SK-N-DZ (cell line): ENCODE measurements around the gene PITRM1.
"Not testable (repeated sequence)": the region's sequence is repeated elsewhere in the genome, so short reads cannot be mapped to it uniquely, and the experiment has no call there.

Source experiments
- DNase-seq: peaks from one replicate; pipeline ENCODE4 v3.0.0-alpha.2; 2015; ENCODE audit warnings: low spot score

Gene PITRM1

DNA sequence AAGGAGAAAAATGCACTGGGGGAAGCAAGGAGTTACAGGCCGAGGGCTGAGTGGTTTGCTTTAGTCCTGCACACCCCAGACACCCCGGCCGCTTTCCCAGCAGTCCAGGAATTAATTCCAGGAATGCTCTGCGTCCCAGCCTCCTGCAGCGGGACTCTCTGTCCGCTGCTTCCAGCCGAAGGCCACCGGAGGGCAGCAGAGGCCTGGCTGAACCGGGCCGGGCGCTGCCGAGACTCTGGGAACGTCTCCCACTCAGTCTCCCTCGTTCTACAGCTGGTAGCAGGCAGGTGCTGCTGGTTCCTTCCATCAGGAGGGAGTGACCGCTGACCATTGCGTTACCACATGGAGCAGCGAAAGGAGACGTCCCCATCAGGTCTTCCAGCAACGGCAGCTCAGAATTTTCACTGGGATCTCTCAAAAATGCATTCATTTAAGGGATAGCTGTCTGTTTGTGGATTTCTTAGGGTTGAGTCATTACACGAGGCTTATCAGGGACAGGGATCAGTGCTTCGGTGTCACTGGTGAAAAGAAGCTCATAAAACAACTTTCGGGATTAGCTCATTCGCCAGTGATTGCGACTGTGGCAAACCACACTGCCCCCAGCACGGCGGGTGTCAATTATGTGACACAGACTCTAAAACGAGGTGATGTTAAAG lies 24.9 kb upstream of the PITRM1 start:
- DNase-seq = peak; percentile 76

DNA sequence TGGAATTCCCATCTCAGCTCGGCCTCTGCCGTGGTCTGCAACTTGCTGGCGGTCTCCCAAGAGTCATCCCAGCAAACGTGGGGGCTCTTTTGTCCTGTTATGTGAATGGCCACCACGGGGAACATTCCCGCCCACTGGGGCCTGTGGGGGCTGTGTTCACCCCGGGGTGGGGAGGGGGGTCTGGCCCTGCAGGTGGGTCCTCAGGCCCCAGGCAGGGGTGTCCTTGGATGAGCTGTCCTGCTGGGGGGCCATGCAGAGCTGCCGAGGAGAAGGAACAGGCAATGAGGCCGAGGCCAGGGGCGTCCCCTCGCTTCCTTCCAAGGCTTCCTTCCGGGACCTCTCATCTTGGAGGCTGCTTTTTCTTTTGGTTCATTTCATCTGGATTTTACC lies 24.4 kb upstream of the PITRM1 start:
- DNase-seq = no peak

DNA sequence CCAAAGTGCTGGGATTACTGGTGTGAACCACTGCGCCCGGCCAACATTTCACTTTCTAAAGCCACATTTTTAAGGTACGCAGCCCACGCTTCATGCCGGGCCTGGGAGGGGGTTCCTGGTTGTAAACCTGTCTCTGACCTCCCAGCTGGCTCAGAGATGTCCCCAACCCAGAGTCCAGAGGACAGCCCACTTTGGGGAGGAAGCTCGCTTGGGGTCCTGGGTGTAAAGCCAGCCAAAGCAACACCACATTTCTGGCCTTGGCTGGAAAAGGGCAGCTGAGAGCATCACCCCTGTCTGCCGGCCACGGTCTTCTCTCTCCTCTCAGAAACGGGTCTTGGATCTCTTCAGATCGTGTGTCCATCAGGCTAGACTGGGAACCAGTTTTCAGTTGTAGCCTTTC lies 23.9 kb upstream of the PITRM1 start:
- no peak for DNase-seq

DNA sequence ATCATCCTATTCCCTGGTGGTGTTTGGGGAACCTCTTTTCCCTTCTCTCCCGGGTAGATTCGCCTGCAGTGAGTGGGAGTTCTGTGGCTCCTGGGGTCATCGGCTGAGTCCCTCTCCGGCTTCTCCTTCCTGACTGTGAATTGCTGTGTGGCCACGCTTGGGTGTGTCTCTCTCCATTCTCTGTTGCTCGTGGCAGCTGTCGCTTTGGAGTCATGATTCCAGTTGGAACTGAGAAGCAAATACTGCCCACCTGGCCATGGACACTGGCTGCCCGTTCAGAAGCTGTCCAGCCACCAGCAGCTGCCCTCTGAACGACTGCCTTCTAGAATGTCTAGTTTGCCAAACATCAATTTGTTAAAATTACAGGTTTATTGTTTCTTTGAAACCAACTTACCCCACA lies 23.1 kb upstream of the PITRM1 start:
- no peak for DNase-seq

DNA sequence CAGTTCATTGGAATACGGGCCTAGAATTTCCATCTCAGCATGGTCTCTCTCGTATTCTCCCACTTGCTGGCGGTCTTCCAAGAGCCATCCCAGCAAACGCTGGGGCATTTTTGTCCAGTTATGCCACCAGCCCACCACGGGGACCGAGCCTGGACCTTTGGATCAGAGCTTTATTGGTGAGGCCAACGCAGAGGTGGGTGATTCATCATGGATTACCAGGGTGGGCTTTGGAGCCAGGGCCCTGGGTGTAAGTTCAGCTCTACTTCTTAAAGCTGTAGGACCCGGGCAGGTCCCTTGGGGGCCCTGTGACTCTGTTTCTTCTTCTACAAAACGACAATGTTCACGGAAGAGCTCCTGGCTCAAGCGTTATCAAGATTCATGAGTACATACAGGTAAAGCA lies 22.7 kb upstream of the PITRM1 start:
- no peak for DNase-seq

DNA sequence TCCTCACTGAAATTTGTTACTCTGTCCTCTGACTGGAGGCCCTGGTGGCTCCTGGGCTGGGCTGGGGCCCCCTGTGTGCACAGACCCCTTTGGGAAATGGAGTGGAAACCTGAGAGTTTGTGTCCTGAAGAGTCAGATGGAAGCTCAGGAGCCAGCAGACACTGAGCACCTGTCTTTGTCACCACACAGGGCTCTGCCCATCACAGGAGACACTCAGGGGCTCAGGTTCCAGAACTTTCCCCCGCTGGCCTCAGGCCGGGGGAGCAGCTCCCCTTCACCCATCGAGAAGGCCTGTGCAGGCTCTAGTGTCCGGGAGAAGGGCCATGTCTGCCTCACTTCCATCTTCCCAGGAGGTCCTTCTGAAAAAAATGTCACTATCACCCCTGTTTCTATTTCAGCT lies 22.3 kb upstream of the PITRM1 start:
- DNase-seq = no peak

DNA sequence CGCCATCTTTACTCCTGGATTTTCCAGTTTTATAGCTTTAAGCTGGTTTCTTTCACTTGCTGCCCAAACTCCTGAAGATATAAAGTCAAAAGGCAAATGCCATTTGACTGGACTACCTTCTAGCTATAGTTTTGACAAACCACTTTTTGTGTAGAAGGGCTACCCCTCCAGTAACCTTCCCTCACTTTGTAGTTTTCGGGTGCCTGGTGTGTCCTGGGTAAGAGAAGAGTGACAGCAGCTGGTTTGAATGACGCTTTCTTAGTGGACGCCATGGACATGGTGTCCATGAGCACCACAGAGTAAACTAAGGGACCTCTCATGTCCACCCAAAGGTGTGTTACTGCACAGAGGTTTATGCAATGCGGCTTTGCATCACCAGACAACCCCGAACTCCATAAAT lies 21.2 kb upstream of the PITRM1 start:
- DNase-seq = no peak

DNA sequence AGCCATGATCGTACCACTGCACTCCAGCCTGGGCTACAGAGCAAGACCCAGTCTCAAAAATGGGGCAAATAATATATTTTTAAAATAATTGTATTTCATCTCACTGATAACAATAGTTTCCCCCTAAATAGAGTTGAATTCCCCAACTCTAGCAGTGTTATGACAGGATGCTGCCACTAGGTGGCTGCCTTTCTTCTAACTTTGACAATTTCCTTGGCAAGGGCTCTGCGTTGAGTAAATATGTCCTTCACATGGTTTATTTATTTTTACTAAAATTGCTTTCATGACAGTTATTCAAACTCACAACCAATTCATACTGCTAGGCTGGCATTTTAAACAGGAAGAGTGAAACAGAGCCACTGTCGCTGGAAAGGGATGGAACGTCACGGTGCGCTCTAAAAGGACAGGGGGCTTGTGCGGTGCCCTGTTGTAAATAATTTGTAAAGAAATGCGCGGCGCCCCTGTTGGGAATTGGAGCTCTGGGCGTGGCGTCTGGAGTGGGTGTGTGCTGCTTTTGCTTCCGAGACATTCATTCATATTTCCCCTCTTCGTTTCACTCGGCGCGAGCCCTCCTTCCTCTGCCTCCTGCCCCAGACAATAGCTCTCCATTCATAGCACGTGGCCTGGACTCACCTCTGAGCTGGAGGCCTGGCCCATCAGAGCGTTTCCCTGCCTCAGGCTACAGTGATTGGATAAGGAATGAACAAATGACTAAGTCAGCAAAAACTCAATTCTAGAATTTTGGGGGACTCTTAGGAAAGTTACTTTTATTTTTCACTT lies 20.5 kb upstream of the PITRM1 start:
- peak; percentile 49 for DNase-seq

DNA sequence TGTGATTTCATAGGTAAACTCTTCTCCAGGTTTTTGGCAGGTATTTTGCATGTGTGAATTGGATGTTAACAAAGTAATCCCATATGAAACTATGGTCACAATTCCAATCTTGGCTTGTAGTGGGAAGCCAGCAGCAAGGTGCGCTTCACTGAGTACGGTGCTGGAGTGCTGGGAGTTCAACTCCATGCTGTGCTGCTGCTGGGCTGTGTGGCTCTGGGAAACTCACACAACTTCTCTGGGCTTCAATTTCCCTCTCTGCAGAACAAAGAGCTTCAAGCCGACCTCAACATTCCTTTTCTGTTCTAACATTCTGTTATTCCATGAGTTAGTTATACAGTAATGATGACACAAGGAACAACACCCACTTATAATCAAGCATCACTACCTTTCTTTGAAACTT lies 18.2 kb upstream of the PITRM1 start:
- no peak for DNase-seq

DNA sequence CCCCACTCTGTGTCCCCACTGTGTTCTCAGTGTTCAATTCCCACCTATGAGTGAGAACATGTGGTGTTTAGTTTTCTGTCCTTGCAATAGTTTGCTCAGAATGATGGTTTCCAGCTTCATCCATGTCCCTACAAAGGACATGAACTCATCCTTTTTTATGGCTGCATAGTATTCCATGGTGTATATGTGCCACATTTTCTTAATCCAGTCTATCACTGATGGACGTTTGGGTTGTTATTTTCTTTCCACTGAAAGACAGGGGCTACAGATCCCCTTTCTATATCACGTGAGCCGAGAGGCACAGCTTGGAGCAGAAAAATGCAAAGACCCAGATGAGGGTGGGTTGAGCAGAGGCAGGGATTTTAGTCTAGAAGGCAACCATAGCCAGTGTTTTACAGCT lies 14.6 kb upstream of the PITRM1 start:
- not testable (repeated sequence) for DNase-seq

DNA sequence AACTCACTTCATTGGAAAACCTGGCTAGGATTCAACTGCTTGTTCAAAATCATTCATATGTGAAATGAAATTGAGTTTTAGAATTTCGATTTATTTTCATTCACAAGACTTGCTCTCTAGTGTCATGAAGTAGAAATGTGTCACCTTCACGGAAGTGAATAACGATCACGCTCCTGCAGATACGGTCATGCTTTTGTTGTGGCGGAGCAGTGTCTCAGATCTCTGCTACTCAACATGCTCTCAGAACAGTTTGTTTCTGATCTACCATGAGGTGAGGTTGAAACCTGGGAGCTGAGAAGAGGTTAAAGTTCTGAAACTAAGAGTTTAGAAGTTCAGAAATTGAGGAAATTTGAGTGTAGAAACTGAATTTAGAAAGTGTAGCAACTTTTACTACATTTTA lies 13.8 kb upstream of the PITRM1 start:
- no peak for DNase-seq

DNA sequence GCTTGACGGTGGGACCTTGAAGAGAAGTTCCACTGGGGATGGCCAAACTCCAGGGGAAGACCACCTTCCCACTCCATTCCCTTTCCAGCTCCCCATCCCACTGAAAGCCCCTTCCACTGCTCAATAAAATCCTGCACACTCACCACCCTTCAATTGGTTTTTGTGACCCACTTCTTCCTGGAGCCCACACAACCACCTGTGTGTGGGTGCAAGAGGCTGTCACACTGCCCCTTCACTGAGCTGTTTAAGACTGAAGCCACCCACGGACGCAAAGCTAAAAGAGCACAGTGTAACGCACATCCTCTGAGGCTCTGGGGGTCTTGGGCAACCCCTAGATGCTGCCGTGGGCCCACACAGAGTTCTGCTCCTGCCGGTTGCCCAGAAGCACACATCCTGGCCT lies 12.8 kb upstream of the PITRM1 start:
- no peak for DNase-seq

DNA sequence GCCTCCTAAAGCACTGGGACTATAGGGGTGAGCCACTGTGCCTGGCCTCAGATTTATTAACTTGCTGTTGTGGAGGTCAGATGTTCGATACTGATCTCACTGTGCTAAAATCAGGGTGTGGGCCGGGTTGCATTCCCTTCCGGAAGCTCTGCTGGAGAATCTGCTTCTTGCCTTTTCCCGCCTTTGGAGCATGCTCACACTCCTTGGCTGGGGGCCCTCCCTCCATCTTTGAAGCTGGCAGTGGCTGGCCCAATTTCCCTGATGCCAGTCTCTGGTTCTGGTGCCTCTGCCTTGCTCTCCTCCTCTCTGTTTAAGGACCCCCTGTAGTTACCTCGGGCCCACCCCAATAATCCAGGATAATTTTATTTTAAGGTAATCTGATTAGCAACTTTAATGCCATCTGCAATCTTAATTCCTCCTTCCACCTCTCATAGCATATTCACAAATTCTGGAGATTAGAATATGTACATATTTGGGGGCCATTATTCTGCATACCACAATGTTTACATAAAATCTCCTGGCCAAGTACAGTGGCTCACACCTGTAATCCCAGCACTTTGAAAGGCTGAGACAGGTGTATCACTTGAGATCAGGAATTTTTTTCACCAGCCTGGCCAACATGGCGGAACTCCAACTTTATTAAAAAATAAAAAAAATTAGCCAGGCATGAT lies 7.9 kb upstream of the PITRM1 start:
- no peak for DNase-seq

DNA sequence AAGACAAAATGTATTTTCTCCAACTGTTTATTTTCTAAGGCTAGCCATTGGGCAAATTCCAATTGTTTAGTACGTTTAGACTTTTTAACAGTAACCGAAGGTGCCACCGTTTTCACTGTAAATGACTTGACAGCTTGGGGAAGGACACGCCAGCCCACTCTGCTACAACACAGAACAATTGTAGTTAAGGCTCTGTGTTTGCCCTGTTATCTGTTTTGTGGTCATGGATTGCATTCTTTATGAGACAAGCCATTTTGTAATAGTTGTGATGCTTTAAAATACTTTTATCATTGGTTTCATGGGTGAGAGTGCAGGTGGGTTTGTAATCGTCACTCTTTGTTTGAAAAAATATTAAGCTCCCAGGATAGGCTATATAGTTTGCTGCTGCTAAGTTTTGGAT lies 6.6 kb upstream of the PITRM1 start:
- no peak for DNase-seq

DNA sequence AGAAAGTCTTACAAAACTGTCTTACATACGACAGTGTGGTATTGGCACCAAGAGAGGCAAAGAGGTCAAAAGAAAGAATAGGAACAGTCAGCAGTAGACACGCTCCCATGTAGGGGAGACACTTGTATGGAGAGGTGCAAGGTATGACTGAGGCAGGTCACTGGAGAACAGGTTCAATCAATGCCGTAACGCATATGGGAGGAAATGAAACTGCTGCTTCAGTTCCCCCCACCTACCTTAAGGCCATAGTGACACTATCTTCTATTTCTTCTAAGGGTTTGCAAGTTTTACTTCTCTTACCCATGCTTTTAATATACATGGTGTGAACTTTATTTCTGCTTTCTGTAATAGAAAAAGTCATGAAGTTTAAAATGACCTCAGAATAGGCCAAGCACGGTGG lies 5.5 kb upstream of the PITRM1 start:
- no peak for DNase-seq

DNA sequence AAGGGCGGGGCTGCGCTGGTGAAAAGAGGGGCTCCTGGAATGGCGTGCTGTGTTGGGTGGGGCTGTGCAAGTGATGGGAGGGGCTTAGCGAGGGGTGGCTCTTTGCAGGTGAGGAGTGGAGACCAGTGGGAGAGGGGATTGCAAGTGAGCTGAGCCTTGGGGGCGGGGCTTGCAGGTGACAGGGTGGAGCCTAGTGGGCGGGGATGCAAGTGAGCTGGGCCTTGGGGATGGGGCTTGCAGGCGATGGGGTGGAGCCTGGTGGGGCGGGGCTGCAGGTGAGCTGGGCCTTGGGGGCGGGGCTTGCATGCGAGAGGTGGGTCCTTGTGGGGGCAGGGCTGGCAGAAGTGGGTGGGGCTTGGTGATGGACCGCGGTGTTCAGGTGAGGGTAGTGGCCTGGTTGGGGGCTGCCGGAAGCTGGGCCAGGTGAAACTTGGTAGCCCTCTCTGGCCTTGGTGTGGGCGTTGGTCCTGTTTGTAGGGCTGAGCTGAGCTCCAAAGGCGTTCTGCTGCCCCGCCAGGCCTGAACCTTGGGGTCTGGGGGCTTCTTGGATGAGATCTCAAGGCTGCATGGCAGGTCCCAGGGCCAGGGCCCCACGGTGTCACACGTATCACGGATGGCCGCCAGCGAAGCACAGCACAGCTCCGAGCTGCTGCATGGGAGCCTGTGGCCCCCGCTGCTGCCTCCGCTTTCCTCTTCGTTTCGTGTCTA lies 743 bp upstream of the PITRM1 start:
- DNase-seq = no peak

DNA sequence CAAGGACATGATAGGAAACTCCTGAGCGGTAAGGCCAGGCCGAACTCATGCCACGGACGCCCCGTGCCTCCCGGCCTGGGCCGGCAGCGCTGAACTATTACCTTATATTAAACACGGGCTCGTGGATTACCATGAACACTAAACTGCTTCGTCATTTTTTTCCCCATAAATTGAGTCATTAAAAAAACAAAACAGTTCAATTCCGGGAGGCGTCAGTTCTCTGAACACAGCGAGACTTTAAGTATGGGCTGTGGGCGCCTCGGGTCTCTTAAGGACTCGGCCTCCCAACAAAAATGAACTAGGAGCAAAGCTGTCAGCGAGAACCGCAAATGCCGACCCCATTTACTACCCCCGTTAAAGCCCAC lies 519 bp downstream of the PITRM1 start:
- DNase-seq = no peak

DNA sequence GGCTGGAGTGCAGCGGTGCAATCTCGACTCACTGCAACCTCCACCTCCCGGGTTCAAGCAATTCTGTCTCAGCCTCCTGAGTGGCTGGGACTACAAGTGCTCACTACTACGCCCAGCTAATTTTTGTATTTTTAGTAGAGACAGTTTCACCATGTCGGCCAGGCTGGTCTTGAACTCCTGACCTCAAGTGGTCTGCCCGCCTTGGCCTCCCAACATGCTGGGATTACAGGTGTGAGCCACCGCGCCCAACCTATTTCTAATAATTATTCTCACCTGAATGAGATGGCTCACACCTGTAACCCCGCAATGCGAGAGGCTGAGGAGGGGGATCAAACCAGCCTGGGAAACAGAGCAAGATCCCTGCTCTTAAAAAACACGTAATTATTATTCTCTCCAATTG lies 1.1 kb downstream of the PITRM1 start:
- DNase-seq = not testable (repeated sequence)

DNA sequence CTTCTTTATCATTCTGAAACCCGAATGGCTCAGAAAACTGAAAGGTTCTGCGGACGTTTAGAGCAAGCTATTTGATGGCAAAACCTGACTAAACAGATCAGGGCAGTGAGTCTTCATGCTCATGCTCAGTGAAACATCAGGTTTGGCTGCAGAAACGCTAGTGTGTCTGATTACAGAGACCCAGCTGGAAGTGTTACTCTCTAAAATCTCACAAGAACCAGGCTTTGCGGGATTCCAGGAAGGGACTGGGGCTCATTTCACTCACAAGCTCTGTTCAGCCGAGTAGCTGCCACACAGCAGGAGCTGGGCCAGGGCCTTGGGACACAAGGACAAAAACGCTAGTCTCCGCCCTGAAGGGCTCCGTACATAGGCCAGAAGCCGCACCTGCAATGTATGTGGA lies 2.9 kb downstream of the PITRM1 start:
- DNase-seq = no peak

DNA sequence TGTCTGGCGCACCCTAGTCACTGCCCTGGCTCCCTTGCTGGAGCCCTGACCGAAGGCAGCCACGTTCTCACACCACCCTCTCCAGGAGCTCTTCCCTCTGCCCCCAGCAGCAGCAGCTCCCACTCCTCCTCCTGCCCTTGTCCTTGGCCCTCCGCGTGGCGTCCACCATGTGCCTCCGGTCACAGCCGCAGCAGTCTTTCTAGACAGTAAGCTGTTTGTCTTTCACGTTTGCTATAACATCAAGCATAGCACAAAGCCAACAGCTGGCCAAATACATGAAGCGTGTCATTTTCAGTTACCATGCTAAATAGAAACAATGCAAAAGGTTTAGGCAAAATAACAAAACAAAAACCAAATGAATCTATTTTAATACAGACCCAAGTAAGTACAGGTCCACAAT lies 3.3 kb downstream of the PITRM1 start:
- DNase-seq = no peak

DNA sequence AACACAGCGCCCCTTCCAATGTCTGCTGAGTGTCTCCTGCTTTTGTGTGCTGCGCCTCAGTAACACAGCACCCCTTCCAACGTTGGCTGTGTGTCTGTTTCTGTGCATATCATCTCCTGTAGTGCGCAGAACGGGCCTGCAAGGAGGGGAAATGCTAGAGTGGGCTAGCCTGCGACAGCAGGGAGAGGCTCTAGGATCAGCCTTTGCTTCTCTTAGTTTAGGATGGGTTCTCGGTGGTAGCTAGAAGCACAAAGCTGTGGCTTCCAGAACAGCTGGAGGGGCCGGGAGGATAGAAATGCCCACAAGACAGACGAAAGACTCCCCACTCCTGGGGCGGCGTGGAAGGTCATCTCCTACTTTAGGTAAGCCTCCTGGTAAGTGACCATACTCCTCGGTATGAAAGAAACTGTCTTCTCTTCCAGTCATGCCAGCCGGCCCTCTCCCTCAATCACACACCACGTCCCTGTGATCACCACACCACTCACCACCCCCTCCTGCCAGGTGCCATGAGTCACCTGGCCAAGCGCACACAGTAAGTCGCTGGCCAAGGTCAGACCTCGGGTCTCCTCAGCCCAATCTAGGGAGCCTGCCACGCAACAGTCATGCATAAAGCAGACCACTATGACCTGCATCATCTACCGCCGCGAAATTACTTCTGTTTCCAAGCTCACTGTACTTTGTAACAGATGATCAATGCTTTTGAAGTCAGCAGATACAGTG lies 4.8 kb downstream of the PITRM1 start:
- DNase-seq = no peak
